ENCODE results near the gene IKZF2.

The IKZF2 gene

DNA sequence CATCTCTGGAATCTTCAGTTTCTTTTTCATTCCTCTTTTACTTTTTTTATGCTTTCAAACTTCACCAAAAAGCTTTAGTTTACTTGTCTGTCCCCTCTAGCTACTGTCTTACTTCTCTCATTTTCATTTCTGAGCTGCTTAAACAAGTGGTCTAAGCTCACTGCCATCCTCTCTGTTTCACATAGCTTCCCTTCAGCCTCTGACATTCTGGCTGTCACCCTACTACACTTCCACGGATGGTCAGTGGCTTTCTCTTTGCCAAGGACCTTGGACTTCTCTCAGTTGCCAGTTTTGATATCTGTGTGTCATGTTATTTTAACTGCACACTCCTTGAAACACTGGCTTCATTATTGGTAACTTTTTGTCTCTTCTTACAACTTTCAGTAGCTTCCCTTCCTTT is 176.1 kb downstream of the IKZF2 start:
- no peak overlapping the region for H3K4me3 ChIP-seq (ENCODE audit: low read depth, low read length)
- no peak for DNase-seq (ENCODE audit: low read depth)

DNA sequence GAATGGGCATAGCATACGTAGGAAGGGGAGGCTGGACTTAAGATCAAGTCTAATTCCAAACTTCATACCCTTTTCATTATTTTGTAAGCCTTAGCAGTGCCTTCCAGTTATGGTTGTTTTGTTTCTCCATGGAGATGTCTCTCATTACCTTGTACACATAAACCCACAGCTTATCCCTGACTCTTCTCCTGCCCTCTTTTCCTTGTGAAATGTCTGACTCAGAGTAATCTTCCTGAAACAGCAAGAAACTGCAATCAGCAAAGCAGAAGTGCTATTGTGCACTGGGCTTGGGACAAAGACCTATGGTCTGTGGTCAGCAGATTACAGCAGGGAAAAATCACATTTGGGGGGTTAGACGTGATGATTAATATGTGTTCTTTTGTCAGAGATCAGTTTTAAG is 176.7 kb downstream of the IKZF2 start:
- DNase-seq (ENCODE audit: low read depth) = peak; percentile 78
- no peak overlapping the region for H3K4me3 ChIP-seq (ENCODE audit: low read depth, low read length)

DNA sequence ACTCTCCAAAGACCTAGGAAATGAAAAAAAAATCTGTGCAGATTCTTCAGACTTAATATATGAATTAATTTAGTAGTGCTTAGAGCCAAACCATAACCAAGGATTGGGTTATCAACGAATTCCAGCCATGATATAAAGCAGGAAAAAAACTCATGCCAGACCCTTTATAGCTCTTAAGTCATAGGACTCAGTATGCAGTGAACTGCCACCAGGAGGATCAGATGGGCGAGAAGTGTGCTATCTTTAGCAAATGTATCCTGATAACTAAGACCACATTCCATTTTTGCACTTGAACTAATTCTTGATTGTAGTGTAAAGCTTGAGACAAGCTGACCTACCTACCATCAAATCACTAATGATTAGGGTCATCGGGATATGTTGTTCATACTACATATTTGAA is 178.1 kb downstream of the IKZF2 start:
- DNase-seq (ENCODE audit: low read depth) = no peak
- no peak overlapping the region for H3K4me3 ChIP-seq (ENCODE audit: low read depth, low read length)

DNA sequence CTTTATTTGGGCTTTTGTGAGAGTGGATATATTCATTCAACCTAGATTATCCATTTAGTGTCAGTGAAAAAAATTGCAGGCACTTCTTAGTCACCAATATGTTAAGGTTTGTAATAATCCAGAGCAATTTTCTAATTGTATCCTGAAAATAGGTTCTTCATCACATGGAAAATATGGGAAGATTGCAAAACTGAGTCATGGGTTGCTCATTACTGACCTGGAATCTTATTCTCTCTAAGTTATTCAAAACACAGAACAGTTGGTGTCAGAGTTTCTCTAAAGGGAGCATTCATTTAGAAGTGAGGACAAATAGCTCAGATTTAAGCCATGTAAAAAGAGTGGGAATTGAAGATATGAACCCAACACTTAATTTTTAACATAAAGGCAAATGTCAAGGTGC is 181.3 kb downstream of the IKZF2 start:
- DNase-seq (ENCODE audit: low read depth) = peak; percentile 28
- no peak overlapping the region for H3K4me3 ChIP-seq (ENCODE audit: low read depth, low read length)

- no peak for DNase-seq (ENCODE audit: low read depth)
- H3K4me3 ChIP-seq (ENCODE audit: low read depth, low read length) = no peak overlapping the region
Measured at GRCh38 chr2:212968284-212969081, 182.9 kb downstream of the IKZF2 start.

DNA sequence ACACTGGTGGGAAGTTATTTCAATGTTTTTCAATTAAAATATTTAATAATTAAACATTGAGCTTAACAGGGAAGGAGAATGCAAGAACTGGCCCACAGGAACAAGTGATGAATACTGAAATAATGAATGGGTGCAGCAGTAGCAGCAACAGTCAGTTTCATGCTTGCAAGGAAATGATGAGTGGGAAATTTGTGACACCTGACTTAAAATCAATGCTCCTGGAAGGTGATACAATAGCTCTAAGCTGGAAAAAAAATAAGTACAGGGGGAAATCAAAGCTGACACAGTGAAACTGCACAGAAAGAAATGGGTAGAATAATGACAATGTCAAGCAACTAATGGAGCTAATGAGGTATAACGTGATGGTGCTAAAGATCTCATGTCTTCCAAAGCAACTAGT is 184.5 kb downstream of the IKZF2 start:
- no peak for DNase-seq (ENCODE audit: low read depth)
- H3K4me3 ChIP-seq (ENCODE audit: low read depth, low read length) = no peak overlapping the region

DNA sequence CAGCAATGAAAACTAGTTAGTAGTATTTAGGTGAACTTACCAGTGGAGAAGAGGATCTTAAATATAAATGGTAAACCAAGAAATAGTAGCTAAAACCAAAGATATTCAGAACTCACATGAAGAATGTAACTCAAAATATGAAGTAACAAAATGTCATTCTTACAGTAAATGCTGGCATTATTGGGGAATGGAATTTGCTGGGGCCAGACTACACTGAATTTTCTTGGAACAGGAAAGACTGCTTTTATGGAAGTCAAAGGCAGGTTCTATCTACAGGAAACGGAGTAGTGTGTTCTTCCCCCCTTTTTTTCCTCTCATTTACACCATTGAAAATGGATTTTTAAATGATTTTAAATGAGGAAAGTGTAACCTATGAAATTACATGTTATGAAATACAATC is 188.7 kb downstream of the IKZF2 start:
- no peak for DNase-seq (ENCODE audit: low read depth)
- H3K4me3 ChIP-seq (ENCODE audit: low read depth, low read length) = no peak overlapping the region

DNA sequence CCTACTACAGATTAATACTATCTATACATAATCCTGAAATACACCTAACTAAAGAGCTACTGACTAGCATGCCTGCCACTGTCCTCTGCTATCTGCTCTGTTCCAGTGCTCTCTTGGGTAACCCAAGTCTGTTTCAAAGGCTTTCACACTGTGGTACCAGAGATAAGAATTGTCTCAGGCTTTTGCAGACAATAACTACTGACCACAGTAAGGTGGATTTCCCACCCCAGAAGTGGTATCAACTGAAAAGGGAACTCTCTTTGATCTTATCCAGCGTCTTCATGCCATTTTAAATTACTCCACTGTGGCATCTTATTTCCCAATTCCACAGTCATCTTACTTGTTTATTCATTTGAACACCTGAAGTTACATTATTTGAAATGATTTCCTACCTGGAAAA is 190.2 kb downstream of the IKZF2 start:
- no peak for DNase-seq (ENCODE audit: low read depth)
- H3K4me3 ChIP-seq (ENCODE audit: low read depth, low read length) = no peak overlapping the region

DNA sequence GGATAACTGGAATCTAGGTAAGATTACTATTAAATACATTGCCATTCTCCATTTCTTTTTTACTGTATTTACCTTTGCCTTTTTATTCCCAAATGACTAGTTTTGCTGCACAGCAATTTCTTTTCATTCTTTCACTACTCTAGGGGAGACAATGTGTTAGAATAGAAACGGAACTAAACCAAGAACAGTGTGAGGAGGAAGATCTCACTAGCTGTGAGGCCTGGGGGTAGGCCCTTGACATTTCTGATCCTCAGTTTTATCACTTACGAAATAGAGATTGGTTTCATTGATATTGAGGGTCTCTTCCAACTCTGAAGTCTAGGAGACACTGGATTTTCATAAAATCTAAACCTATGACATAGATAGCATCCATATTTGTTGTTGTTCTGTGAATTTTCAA is 191.1 kb downstream of the IKZF2 start:
- H3K4me3 ChIP-seq (ENCODE audit: low read depth, low read length) = no peak overlapping the region
- DNase-seq (ENCODE audit: low read depth) = no peak

DNA sequence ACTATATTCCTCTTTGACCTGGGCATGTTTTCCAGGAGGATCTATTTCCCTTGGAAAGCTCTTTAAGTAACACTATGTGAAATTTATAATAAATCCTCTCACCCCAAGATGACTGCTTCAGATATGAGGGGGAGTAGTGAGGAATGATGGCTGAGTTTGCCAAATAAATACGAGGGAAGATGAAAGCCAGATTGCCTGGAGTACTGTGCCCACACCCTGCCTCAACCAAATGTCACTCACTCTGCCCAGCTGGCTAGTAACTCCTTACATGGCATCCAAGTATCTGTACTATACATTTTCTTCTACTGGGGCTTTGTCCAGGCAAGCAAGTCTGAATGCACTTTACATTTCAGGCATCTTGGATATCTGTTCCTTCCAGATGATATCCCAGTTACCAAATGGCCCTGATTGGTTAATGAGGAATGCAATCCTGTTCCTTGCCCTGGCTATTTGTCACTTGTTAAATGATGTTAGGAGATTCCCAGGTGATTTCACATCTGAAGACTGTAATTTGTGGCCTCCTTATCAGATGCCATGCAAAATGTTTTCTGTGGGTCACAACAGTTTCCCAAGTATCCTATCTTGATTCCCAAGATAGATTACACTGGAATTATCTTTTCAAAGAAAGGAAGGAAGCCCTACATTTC is 191.8 kb downstream of the IKZF2 start:
- H3K4me3 ChIP-seq (ENCODE audit: low read depth, low read length) = no peak overlapping the region
- no peak for DNase-seq (ENCODE audit: low read depth)

DNA sequence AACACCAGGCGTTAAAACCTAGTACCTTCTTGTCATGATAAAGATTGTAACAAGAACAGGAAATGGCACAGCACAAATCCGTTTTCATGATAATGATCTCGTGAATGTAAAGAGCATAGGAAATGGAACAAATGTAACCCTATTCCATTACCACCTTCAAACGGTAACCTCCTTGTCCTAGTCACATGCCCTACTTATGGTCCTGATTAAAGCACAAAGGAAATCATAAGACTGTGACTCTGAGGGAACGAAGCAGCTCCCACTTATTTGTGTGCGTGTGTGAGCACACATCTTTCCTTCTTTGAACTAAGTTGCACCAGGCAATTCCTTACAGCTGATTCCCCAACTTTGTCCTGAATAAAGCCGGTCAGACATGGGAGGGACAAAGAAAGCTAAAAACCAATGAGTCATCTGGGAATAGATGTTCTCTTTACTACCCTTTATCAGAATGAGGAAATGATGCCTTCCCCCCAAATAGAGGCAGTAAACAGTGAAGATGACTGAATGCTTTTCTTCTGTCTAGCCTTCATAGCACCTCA is 192.6 kb downstream of the IKZF2 start:
- DNase-seq (ENCODE audit: low read depth) = peak; percentile 67
- no peak overlapping the region for H3K4me3 ChIP-seq (ENCODE audit: low read depth, low read length)

DNA sequence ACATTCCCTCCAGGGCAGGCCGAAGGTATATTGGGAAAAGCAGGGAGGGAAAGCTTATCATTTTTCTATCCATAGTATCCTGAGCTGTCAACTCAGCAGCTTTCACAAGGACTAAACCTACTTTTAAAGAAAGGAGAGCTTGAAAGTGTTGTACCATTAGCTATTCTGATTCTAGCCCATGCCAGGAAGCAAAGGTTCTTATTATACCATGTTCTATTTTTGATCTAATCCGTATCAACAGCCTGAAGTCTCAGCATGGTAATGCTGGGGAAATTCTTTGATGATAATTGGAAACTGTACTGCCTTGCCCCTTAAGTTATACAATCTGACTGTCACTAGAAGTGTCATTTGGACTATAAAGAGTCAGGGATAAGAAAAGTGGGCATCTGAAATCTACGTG is 193.3 kb downstream of the IKZF2 start:
- no peak overlapping the region for H3K4me3 ChIP-seq (ENCODE audit: low read depth, low read length)
- no peak for DNase-seq (ENCODE audit: low read depth)

- no peak for DNase-seq (ENCODE audit: low read depth)
- no peak overlapping the region for H3K4me3 ChIP-seq (ENCODE audit: low read depth, low read length)
Measured at GRCh38 chr2:212957624-212958023, 193.8 kb downstream of the IKZF2 start.

- DNase-seq (ENCODE audit: low read depth) = no peak
- no peak overlapping the region for H3K4me3 ChIP-seq (ENCODE audit: low read depth, low read length)
Measured at GRCh38 chr2:212956665-212957607, 194.5 kb downstream of the IKZF2 start.

- no peak overlapping the region for H3K4me3 ChIP-seq (ENCODE audit: low read depth, low read length)
- no peak for DNase-seq (ENCODE audit: low read depth)
Measured at GRCh38 chr2:212953170-212953920, 198.1 kb downstream of the IKZF2 start.

DNA sequence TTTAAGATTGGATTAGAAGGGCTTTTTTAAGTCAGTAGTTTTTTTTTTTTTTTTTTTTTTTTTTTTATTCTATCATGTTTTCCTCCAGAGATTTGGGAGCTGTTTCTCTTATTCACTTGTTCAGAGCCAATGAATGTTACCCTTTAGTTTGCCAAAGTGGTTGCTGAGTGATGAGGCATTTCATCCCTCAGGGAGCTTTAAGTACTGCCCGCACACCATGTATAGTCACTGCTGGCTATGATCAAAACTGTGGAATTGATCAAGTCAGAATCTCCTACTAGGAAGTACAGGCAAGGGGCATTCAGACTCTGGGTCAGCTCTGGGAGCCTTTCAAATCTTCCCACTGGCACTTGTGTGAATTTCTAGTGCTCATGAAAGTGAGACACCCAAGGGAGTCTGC is 201.6 kb downstream of the IKZF2 start:
- H3K4me3 ChIP-seq (ENCODE audit: low read depth, low read length) = no peak overlapping the region
- DNase-seq (ENCODE audit: low read depth) = peak; percentile 52

Data from skeletal muscle cell (primary cell).